Activated T-cell treated with anti-CD3 and anti-CD28 coated beads for 24 hours (primary cell): ENCODE results near the gene PARP3.

ENCODE experiments used
- DNase-seq: peaks from one replicate; pipeline ENCODE4 v3.0.0-alpha.2; 2020; ENCODE audit warnings: low read depth

PARP3 gene

DNA sequence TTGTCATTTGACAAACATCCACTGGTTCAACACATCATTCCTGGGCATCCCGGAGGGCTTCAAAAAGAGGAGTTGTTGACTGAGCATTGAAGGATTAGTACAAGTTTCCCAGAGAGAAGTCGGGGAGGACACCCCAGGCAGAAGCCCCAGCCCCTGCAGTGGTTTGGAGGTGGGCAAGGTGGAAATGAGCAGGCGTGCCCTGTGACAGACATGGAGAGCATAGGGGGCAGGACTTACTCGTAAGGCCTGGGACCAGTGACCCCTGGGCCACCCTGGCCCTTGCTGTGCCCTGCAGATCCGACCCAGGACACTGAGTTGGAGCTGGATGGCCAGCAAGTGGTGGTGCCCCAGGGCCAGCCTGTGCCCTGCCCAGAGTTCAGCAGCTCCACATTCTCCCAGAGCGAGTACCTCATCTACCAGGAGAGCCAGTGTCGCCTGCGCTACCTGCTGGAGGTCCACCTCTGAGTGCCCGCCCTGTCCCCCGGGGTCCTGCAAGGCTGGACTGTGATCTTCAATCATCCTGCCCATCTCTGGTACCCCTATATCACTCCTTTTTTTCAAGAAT is 5.9 kb downstream of the PARP3 start:
- DNase-seq: no peak

DNA sequence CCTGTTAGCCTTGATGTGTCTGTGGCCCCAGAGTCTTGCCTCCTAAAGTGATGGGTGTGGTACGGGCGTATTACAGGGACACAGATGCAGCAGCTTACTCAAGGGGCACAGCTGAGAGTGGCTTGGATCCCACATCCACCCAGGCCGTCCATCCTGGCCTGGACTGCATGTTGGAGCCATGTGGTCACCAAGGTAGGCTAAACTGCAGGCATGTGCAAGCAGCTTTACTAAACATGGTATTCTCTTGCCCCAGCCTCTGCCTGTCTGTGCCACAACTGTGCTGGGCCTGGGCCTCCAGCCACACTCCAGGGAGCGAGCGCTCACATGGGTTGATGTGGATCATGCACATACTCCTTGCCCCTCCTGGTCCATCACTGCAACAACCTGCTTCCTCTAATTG is 7.0 kb downstream of the PARP3 start:
- no peak for DNase-seq

DNA sequence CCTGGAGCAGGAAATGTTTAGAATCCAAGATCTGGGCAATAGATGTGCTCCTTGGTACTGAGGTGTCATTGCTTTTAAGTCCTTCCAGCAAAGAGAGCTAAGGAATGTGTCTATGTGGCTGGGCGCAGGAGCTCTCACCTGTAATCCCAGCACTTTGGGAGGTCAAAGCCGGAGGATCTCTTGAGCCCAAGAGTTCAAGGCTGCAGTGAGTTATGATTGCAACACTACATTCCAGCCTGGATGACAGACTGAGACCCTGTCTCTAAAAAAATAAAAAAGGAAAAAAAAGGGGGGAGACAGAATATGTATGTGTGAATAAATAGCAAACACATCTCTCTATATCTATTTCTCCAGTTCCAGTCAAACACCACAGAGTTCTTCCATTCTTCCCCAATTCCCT is 8.7 kb downstream of the PARP3 start:
- DNase-seq: no peak

DNA sequence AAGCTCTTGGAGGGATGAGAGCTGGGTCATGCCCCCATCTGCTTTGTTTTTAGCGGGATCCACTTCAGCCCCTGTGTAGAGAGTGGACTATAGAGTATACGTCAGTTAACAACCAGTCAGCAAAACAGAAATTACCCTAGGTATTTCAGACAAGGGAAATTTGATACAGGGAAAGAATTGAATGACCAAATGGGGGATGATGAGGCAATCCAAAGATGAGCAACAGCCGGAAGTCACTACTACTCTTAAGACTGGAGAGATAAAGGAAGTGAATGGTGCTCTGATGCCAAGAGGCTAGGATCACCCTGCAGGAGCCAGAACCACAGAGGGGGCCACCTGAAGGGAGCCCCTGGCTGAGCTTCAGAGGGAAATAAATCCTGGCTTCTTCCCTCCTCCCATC is 11.3 kb downstream of the PARP3 start:
- DNase-seq: no peak

DNA sequence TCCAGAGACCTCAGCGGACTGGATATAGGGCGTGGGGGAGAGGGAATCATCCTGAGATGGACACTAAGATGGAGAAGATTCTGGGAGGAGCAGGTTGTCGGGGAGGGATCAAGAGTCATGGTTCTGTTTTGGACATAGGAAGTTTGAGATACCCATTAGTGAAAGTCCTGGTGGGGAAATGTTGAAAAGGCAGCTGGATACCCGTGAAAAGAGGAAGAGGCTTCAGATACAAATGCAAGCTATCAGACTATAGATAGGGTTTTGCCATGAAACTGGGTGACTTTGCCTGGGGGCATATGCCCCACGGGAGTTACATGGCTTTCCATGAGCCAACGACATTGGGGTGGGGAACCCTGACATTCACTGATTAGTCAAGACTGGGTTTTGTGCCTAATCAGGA is 11.9 kb downstream of the PARP3 start:
- DNase-seq: no peak

DNA sequence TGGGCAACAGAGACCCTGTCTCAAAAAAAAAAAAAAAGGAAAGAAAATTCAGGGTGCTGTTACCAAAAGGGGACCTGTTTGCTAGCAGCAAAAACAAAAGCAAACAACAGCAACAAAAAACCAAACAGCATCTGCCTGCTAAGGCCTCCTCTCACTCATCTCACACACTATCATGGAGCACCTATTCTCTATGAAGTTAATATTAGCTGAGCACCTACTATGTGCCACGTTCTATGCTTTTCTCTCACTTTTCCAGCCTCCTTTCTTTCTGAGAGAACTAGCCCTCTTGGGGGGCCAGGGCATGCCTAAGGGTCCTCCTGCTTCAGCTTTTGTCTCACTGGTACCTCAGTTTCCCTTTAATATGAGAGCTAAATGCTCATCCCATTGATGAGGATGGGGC is 12.6 kb downstream of the PARP3 start:
- no peak for DNase-seq

DNA sequence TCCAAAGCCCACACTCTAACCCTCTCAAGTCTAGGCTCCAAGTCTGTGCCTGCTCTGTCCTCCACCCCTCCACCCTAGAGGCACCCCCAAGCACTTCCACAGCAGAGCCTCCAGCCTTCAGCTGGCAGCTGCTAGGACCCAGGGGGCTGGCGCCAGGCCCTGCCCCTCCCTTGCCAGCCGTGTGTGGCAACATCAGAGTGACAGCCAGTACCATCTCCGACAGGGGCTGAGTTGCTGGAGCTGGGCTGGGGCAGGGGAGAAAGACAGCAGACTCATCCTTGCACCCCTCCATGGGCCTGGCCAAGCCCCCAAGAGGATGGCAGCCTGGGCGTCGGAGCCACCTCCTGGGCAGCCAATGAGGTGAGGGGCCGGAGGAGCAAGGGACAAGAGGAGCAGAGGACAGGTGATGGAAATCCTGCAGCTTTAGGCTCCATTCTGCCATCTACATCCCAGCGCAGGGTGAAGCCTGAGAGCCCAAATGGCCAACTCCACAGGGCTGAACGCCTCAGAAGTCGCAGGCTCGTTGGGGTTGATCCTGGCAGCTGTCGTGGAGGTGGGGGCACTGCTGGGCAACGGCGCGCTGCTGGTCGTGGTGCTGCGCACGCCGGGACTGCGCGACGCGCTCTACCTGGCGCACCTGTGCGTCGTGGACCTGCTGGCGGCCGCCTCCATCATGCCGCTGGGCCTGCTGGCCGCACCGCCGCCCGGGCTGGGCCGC is 13.2 kb downstream of the PARP3 start, which contains the start of gene GPR62:
Gene GPR62 (plus strand): TSS at position 207 of the 718 bp plus-strand sequence. CDS start 272 bp downstream, at position 479.
- DNase-seq: no peak

DNA sequence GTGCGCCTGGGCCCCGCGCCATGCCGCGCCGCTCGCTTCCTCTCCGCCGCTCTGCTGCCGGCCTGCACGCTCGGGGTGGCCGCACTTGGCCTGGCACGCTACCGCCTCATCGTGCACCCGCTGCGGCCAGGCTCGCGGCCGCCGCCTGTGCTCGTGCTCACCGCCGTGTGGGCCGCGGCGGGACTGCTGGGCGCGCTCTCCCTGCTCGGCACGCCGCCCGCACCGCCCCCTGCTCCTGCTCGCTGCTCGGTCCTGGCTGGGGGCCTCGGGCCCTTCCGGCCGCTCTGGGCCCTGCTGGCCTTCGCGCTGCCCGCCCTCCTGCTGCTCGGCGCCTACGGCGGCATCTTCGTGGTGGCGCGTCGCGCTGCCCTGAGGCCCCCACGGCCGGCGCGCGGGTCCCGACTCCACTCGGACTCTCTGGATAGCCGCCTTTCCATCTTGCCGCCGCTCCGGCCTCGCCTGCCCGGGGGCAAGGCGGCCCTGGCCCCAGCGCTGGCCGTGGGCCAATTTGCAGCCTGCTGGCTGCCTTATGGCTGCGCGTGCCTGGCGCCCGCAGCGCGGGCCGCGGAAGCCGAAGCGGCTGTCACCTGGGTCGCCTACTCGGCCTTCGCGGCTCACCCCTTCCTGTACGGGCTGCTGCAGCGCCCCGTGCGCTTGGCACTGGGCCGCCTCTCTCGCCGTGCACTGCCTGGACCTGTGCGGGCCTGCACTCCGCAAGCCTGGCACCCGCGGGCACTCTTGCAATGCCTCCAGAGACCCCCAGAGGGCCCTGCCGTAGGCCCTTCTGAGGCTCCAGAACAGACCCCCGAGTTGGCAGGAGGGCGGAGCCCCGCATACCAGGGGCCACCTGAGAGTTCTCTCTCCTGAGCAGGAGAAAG is 14.0 kb downstream of the PARP3 start:
- peak; percentile 30 for DNase-seq

DNA sequence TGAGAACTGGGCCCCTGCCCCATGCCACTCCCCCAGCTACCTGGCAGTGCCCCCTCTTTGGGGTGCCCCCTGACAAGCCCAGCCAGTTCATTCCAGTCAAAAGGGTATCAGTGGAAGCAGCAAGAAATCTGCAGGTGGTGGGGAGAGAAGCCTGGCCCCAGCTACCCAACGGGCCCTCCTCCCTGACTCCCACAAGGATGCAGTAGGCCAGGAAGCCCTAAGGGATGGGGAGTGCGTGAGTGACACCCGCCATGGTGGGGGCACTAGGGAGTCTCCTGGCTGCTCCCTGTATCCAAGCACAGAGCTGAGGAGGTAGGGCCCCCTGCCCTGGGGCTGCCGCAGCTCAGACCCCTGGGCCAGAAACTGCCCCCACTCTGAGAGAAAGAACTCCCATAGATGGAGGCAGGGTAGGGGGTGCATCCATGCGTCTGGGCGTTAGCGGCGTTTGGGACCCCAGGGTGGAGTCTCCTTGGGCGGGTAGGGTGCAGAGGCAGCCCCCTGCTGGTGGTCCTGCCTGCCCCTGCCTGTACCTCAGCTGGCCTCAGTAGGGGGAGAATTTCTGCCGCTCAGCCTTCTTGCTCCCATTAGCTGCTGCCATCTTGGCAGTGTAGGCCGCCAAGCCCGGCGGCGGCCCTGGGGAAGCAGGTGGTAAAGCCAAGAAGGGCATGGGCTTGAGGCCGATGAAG is 15.5 kb downstream of the PARP3 start:
- DNase-seq: no peak

DNA sequence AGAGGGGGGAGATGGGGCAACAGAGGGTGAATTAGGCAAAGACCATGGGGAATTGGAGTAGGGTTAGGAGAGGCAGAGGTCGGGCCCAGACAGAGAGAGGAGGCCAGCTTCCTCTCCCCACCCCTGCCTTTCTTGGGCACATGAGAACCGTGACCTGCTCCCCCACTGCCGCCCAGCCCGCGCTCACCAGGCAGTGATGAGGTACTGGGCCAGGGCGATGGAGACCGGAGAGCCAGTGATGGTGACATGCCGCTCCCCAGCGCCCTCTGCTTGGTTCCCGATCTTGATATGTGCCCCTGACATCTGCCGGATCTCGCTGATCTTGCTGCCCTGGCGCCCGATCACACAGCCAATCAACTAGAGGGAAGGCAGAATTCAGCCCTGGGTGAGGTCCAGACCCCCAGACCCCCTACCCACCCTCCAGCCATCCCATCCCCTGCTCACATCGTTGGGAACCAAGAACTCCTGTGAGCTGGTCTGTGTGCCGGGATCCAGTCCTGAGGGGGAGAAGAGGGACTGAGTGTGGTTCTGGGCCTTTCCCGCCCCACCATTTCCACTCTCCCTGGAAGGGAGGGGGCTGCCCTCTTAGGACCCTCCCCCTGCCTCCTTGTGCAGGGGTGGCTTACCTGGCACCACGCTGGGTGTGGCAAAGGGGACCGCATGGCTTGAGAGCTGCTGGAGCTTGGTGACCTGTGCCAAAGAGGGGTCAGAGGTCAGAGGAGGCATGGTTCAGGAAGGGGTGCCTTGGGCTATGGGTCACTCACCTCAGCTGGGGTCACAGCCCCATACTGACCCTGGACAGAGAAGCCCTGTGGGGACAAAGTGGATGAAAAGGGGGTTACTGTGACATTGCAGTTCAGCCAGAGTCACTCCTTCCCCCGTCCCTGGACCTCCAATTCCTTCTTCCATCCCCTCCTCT is 16.7 kb downstream of the PARP3 start:
- no peak for DNase-seq

DNA sequence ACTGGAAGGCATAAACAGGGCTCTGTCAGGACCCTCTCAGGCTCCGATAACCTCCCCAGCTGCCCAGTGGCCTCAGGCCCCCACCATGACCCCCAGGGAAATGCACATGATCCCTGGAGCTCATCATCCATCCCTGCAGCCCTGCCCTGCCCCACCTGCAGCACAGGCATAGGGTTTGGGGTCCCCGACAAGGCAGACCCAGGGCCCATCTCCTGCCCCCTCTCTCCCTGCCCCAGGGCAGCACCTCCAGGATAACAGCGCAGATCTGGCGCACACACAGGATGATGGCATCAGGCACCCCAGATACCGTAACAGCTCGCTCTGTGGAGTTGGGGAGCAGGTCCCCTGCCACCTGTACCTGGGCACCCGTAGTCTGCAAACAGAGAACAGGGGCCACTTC is 17.5 kb downstream of the PARP3 start:
- no peak for DNase-seq

DNA sequence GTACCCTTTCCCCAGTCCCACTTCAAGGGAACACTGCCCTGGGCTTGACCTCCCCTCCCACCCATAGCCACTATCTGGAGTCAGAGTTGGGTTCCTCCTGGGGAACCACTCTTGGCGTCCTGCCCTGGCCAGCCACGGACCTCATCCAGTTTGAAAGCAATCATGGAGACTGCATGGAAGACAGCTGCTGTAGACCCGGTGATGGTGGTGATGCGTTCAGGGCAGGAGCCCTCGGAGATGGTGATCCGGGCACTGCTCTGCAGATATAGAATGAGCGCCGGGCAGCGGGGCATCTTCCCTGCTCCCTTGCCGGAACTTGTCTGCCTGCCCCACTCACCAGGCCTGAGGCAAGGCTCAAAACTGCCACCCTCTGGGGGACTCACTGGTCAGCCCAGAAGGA is 18.2 kb downstream of the PARP3 start:
- DNase-seq: no peak

DNA sequence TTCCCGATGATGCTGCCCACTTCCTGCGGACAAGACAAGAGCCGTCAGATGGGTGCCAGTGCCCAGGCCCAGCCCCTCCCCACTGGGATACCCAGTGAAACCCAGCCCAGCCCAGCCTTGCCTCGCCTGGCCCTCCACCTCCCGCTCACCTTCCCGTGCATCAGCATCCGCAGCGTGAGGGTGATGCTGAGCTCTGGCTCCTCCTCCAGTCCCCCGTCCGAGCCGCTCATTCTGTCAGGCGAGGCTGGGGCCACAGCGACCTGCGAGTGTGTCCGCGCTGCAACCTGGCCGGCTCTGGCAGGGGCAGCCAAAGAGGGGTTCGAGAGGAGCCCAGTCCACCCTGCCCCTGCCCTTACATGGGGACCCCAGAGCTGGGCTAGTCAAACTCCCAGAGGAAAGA is 18.8 kb downstream of the PARP3 start:
- no peak for DNase-seq

DNA sequence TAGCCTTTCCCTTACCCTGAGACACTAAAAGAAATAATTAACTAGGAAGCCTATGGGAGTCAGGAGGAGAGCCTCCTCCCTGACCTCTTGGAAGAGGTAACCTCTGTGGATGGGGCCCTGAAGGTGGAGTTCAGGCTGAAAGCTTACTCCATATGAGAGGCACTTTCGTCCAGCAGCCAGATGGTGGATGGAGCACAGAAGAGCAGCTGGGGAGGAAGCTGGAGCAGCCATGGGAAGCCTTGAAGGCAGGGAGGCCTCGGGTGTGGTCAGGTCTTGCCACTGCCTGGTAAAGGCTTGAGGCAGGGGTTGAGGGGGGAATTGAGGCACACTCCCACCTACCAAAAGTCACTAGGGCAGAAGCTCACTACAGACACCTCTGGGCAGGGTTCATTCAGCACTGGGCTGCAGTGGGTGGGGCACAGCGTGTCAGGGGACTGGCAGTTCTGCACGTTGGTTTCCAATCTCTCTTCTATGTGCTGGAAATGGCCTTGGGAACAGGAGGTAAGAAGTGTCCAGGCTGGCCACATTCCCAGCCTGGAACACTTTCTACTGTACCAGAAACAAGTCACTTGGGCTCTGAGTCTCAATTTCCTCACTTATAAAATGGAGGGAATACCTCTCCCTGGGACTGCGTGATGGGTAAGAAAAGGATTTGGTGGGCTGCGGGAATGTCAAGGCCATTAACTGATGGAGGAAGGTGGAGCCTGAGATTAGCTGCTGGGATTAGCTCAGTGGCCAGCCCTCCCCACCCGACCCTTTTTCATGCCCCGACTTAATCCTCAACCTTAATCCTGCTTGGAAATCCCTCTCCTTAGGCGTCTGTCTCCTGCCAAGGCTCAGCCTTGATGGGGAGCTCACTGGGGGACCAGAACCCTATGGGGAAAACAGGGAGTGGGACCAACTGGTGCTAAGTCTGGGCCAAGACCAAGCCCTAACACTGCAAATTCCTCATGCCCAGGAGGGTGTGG is 19.7 kb downstream of the PARP3 start:
- no peak for DNase-seq

DNA sequence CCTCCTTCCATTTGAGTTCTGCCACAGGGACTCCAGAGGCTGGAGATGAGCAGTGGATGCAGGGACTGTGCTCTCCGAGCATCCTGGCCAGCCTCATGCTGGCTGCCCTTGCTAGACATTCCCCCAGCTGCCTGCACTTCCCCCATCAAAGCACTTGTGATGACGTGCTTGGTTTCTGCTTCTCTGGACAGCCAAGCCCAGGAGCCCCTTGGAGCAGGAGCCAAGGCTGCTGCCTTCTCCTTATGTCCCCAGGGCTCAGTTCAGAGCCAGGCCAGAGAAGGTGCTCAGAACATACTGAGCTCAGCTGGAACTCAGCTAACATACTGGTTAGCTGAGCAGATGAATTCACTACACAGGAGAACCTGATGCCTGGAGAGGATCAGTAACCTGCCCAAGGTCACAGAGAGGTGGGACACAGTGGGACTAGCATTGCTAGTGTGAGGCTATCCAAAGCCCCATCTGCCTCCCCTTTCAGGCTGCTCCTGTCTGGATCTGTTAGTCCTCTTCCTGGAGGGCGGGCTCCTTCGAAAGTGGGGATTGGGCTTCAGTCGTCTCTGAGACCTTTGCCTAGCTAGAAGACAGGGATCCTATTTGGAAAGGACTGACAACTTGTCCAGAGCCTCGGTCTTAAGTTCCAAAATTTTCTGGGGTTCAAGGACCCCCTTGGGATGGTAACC is 20.8 kb downstream of the PARP3 start:
- DNase-seq: no peak

DNA sequence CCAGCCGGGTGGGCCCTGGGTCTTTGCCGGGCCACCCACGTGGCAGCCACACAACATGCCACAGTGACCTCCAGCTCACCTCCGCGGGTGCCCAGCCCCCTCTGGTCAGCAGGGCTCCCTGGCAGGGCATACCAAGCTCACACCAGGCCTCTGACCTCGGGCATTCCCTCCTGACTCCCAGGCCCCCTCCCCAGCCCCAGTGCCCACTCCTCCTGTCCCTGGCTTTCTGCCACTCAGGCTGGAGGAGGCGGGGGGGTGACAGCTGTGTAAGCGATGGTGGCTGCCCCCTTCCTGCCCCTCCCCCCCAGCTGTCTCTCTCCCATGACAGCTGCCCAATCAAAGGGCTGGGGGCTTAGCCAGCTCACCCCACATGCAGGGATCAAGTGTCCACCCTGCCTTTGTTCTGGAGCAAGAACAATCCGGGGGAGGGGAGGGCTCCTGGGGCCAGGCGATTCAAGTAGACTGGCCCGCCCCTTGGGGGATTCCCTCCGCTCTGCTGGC is 21.8 kb downstream of the PARP3 start:
- DNase-seq: no peak

DNA sequence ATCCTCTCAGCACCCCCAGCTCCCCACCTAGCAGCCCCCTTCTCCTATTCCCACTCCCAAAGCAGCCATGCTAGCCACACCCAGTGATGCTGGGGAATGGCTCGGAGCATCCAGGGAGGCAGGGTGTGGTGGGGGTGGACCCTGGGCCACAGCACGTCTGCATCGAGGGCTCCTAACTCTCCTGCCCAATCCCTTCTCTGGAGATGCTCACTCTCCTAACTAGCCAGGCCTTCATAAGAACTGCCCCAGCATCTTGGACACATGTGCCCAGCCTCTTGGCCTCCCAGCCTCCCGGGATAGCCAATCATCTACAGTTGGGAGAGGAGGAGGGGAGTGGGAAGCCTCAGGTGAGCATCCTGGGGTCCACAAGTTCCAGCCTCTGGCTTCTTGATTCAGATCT is 22.4 kb downstream of the PARP3 start:
- no peak for DNase-seq

DNA sequence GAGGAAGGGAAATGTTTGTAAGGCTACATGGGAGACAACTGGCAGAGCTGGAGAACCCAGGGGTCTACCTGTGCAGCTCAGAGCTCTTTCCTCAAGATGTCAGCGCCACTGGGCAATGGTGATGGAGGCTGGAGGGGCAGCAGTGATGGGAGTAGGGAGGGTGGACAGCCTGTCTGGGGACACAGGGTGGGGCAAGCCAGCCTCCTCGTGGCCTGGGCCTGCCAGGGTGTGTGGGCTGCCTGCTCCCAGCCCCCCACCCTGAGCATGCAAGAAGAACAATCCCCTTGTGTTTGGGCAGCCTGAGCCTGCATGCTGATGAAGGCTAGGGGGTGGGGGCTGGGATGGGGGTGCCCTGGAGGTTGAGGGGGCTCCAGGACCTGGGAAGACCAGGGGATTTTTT is 23.9 kb downstream of the PARP3 start:
- no peak for DNase-seq

DNA sequence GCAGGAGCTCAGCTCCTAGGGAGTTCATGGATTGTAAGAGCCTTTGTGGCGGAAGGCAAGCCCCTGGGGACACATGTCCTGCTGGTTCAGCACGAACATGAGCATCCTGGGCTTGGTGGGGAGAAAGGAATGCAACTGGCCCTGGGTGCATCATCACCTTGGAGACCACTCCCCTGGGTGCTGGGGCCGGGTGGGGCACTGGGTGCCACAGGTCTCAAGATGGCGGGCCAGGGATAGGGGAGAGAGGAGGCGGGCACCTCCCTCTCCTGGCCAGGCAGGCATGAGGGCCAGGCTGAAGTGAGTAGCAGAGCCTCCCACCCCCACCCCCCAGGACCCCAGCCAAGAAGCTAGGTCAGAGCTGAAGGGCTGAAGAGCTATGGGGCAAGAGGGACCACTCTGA is 24.3 kb downstream of the PARP3 start:
- no peak for DNase-seq
